Measurements from ENCODE around the gene GPR15. TPM values are rescaled to one million over a fixed set of nuclear protein-coding genes. Genes with fewer than 3 reads are reported as not detected.

GPR15 gene
- total RNA-seq, 2 donors from 2014 or later: 43.2 to 181 TPM

GRCh38 chr3:98536456-98537017 is 4.8 kb downstream of the GPR15 start:
- H3K27me3 Mint-ChIP-seq: no peaks in the 10 kb centered on the region
- no peaks in the 10 kb centered on the region for H3K9me3 ChIP-seq (ENCODE audit: control insufficient read depth, low read length, poor library complexity, severe bottlenecking)
- ATAC-seq (peak; percentile 39), DNase-seq (no peak)
- H3K27ac Mint-ChIP-seq: peak overlapping the region; percentile 27
- no peaks in the 10 kb centered on the region for H3K36me3 Mint-ChIP-seq (ENCODE audit: low read depth)
- H3K4me3 Mint-ChIP-seq: peak overlapping the region; percentile 75
- H3K4me1 Mint-ChIP-seq: peaks cover 11% of the 10 kb centered on the region

- DNase-seq: no peak
- no peaks in the 10 kb centered on the region for H3K36me3 Mint-ChIP-seq (ENCODE audit: low read depth)
- peak overlapping the region; percentile 73 for H3K27ac Mint-ChIP-seq
- ATAC-seq: peak; percentile 59
- peaks cover 4% of the 10 kb centered on the region for H3K4me1 Mint-ChIP-seq
- no peaks in the 10 kb centered on the region for H3K27me3 Mint-ChIP-seq
- no peaks in the 10 kb centered on the region for H3K9me3 ChIP-seq (ENCODE audit: control insufficient read depth, low read length, poor library complexity, severe bottlenecking)
- peak overlapping the region; percentile 53 for H3K4me3 Mint-ChIP-seq
Observed at GRCh38 chr3:98540346-98540745, 8.6 kb downstream of the GPR15 start.

DNA sequence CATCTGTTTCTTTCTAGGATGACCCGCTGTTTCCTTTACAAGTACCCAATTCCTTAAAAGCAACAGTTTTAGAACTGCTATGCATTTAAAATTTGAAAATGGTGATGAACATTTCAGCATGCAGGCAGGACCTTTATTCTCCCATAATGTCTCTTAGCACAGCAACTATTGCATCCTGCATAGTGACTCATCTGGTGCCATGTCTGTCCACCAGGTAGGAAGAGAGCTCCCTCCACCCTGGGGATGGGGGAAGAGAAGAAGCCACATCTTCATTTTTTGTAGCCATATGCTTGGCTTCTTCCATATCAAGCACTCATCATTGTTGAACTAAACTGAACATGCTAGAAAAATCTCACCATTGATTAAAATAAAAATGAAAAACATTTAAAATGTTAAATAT is 9.9 kb downstream of the GPR15 start:
- H3K27ac Mint-ChIP-seq: no peak overlapping the region

DNA sequence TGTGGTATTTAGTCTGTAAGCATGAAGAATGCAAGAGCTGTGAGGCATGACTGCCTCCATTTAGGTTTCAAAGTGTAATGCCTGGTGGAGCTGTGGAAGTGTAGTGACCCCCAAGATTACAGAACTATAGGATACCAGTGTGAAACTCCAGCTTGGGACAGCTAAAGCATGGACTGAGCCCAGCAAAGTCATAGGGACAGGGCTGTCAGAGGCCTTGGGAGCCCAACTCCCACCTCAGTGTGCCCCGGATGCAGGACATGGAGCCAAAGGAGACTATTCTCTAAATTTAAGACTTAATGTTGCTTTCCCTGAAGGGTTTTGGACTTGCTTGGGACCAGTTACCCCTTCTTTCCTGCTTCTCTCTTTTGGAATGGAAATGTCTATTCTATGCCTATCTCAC is 10.8 kb downstream of the GPR15 start:
- H3K36me3 Mint-ChIP-seq (ENCODE audit: low read depth): no peaks in the 10 kb centered on the region
- no peaks in the 10 kb centered on the region for H3K27me3 Mint-ChIP-seq
- H3K9me3 ChIP-seq (ENCODE audit: control insufficient read depth, low read length, poor library complexity, severe bottlenecking): no peaks in the 10 kb centered on the region
- DNase-seq (no peak), ATAC-seq (no peak)
- peaks cover 10% of the 10 kb centered on the region for H3K4me1 Mint-ChIP-seq
- H3K27ac Mint-ChIP-seq: no peak overlapping the region
- no peak overlapping the region for H3K4me3 Mint-ChIP-seq

More for the DNA sequence above, 9.9 kb downstream of the GPR15 start:
- H3K9me3 ChIP-seq (ENCODE audit: control insufficient read depth, low read length, poor library complexity, severe bottlenecking): no peaks in the 10 kb centered on the region
- ATAC-seq (no peak), DNase-seq (no peak)
- H3K4me1 Mint-ChIP-seq: peaks cover 10% of the 10 kb centered on the region
- H3K4me3 Mint-ChIP-seq: peak overlapping the region; percentile 47
- no peaks in the 10 kb centered on the region for H3K27me3 Mint-ChIP-seq
- H3K36me3 Mint-ChIP-seq (ENCODE audit: low read depth): no peaks in the 10 kb centered on the region

GRCh38 chr3:98545940-98546339 is 14.2 kb downstream of the GPR15 start:
- H3K27ac Mint-ChIP-seq: peak overlapping the region; percentile 82
- DNase-seq (no peak), ATAC-seq (peak; percentile 52)
- peak overlapping the region; percentile 63 for H3K4me3 Mint-ChIP-seq
- H3K4me1 Mint-ChIP-seq: peaks cover 6% of the 10 kb centered on the region
- no peaks in the 10 kb centered on the region for H3K27me3 Mint-ChIP-seq
- no peaks in the 10 kb centered on the region for H3K36me3 Mint-ChIP-seq (ENCODE audit: low read depth)
- no peaks in the 10 kb centered on the region for H3K9me3 ChIP-seq (ENCODE audit: control insufficient read depth, low read length, poor library complexity, severe bottlenecking)

DNA sequence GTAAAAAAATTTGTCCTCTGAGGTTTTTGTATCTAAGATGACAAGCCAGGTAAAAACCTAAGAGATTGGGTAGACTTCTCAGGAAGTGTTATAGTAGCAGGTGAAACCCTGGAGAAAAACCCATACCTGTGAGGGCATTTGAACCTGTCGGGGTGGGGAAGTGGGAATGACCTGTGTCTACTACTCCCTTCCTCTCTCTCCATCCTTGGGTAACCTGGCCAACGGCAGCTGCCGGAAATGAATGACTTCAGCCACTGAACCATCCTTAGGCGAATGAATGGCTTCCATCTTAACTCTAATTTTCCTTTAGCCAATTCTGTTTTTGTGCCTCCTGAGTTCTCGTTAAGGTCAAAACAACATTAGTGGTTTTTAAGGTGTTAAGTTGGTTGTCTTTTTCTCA is 16.8 kb downstream of the GPR15 start:
- DNase-seq: no peak
- Mint-ChIP-seq H3K27ac (no peak overlapping the region), H3K36me3 (ENCODE audit: low read depth) (no peaks in the 10 kb centered on the region), H3K27me3 (no peaks in the 10 kb centered on the region), H3K4me3 (no peak overlapping the region), H3K4me1 (peaks cover 14% of the 10 kb centered on the region)
- ATAC-seq: no peak
- H3K9me3 ChIP-seq (ENCODE audit: control insufficient read depth, low read length, poor library complexity, severe bottlenecking): no peaks in the 10 kb centered on the region

- Mint-ChIP-seq H3K36me3 (ENCODE audit: low read depth) (no peaks in the 10 kb centered on the region), H3K27me3 (no peaks in the 10 kb centered on the region), H3K27ac (peak overlapping the region; percentile 97), H3K4me1 (peaks cover 29% of the 10 kb centered on the region), H3K4me3 (no peak overlapping the region)
- DNase-seq: no peak
- no peaks in the 10 kb centered on the region for H3K9me3 ChIP-seq (ENCODE audit: control insufficient read depth, low read length, poor library complexity, severe bottlenecking)
- ATAC-seq: no peak
Observed at GRCh38 chr3:98550833-98551232, 19.1 kb downstream of the GPR15 start.

GRCh38 chr3:98551236-98551635 is 19.5 kb downstream of the GPR15 start:
- no peaks in the 10 kb centered on the region for H3K9me3 ChIP-seq (ENCODE audit: control insufficient read depth, low read length, poor library complexity, severe bottlenecking)
- no peaks in the 10 kb centered on the region for H3K36me3 Mint-ChIP-seq (ENCODE audit: low read depth)
- H3K4me3 Mint-ChIP-seq: no peak overlapping the region
- peak overlapping the region; percentile 97 for H3K27ac Mint-ChIP-seq
- H3K4me1 Mint-ChIP-seq: peaks cover 29% of the 10 kb centered on the region
- ATAC-seq (no peak), DNase-seq (no peak)
- H3K27me3 Mint-ChIP-seq: no peaks in the 10 kb centered on the region

GRCh38 chr3:98551754-98552153 is 20.0 kb downstream of the GPR15 start:
- peaks cover 33% of the 10 kb centered on the region for H3K4me1 Mint-ChIP-seq
- H3K27me3 Mint-ChIP-seq: no peaks in the 10 kb centered on the region
- no peak overlapping the region for H3K4me3 Mint-ChIP-seq
- peak overlapping the region; percentile 97 for H3K27ac Mint-ChIP-seq
- H3K9me3 ChIP-seq (ENCODE audit: control insufficient read depth, low read length, poor library complexity, severe bottlenecking): no peaks in the 10 kb centered on the region
- ATAC-seq (no peak), DNase-seq (no peak)
- no peaks in the 10 kb centered on the region for H3K36me3 Mint-ChIP-seq (ENCODE audit: low read depth)

- H3K27me3 Mint-ChIP-seq: no peaks in the 10 kb centered on the region
- H3K4me1 Mint-ChIP-seq: peaks cover 38% of the 10 kb centered on the region
- H3K9me3 ChIP-seq (ENCODE audit: control insufficient read depth, low read length, poor library complexity, severe bottlenecking): no peaks in the 10 kb centered on the region
- H3K27ac Mint-ChIP-seq: peak overlapping the region; percentile 97
- DNase-seq: no peak
- H3K4me3 Mint-ChIP-seq: peak overlapping the region; percentile 46
- ATAC-seq: no peak
- H3K36me3 Mint-ChIP-seq (ENCODE audit: low read depth): no peaks in the 10 kb centered on the region
Observed at GRCh38 chr3:98552232-98553020, 20.6 kb downstream of the GPR15 start.

DNA sequence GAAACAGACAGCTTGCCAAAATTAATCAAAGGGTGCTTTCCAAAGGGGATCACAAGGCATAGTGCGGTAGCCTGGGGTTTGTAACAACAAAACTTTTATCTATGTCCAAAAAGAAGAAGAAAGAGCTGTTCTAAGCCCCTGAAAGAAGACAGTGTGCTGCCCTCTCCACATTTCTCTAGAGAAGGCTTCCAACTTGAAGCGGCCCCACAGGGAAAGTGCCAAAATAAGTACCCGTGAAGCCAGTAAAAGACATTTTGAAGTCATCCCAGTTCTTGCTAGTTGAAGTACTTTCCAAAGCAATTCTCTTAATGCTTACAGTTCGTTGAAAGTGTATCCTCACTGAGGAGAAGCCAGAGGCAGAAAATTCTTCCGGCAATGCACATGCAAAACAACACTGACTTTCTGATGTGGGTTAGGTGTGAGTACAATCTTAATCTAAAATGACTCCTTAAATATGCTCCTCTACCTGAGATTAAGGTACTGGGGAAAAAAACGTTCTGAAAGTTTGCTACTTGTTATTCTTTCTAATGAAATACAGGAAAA is 21.3 kb downstream of the GPR15 start:
- DNase-seq (no peak), ATAC-seq (no peak)
- Mint-ChIP-seq H3K4me3 (peak overlapping the region; percentile 46), H3K36me3 (ENCODE audit: low read depth) (no peaks in the 10 kb centered on the region), H3K27me3 (no peaks in the 10 kb centered on the region), H3K27ac (peak overlapping the region; percentile 97), H3K4me1 (peaks cover 42% of the 10 kb centered on the region)
- H3K9me3 ChIP-seq (ENCODE audit: control insufficient read depth, low read length, poor library complexity, severe bottlenecking): no peaks in the 10 kb centered on the region

- peak overlapping the region; percentile 97 for H3K27ac Mint-ChIP-seq
- DNase-seq (no peak), ATAC-seq (no peak)
- peaks cover 47% of the 10 kb centered on the region for H3K4me1 Mint-ChIP-seq
- no peaks in the 10 kb centered on the region for H3K9me3 ChIP-seq (ENCODE audit: control insufficient read depth, low read length, poor library complexity, severe bottlenecking)
- H3K4me3 Mint-ChIP-seq: peak overlapping the region; percentile 36
- no peaks in the 10 kb centered on the region for H3K36me3 Mint-ChIP-seq (ENCODE audit: low read depth)
- no peaks in the 10 kb centered on the region for H3K27me3 Mint-ChIP-seq
Observed at GRCh38 chr3:98553753-98554152, 22.0 kb downstream of the GPR15 start.

DNA sequence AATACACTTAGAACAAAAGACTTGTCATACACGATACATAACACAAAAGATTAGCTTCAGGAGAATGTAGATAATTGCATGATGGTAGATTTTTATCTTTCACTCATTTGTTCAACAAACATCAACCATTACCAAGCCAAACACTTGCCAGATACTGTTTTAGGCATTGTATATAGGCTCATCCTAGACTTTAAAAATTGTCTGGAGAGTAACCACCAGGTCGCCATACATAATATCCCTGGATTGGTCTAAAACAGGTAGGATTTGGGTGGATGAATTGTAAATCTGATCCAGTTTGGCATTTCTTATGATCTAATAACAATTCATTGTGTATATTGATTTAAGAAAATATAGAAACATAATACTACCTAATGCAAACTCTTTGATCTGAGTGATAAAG is 22.8 kb downstream of the GPR15 start:
- Mint-ChIP-seq H3K4me3 (peak overlapping the region; percentile 36), H3K4me1 (peaks cover 52% of the 10 kb centered on the region), H3K27ac (peak overlapping the region; percentile 97), H3K36me3 (ENCODE audit: low read depth) (no peaks in the 10 kb centered on the region), H3K27me3 (no peaks in the 10 kb centered on the region)
- H3K9me3 ChIP-seq (ENCODE audit: control insufficient read depth, low read length, poor library complexity, severe bottlenecking): no peaks in the 10 kb centered on the region
- ATAC-seq (no peak), DNase-seq (no peak)

GRCh38 chr3:98555025-98555379 is 23.2 kb downstream of the GPR15 start:
- H3K36me3 Mint-ChIP-seq (ENCODE audit: low read depth): no peaks in the 10 kb centered on the region
- H3K27ac Mint-ChIP-seq: peak overlapping the region; percentile 97

More at GRCh38 chr3:98555025-98555379, 23.2 kb downstream of the GPR15 start:
- no peaks in the 10 kb centered on the region for H3K9me3 ChIP-seq (ENCODE audit: control insufficient read depth, low read length, poor library complexity, severe bottlenecking)
- Mint-ChIP-seq H3K27me3 (no peaks in the 10 kb centered on the region), H3K4me3 (peak overlapping the region; percentile 83), H3K4me1 (peaks cover 52% of the 10 kb centered on the region)
- DNase-seq: no peak
- no peak for ATAC-seq
